Measurements from ENCODE around the gene CTBP2.

- TF ChIP-seq ZNF253 (CRISPR knock-in tag; IDR thresholded peaks at IDR 0.05; ENCODE audit: borderline replicate concordance) = no peak
- TF ChIP-seq MLX (CRISPR knock-in tag; IDR thresholded peaks at IDR 0.05) = no peak
- no peak for TF ChIP-seq RNF2 (conservative IDR thresholded peaks at IDR 0.05; ENCODE audit: low read depth)
- no peak for TF ChIP-seq BHLHE40 (IDR thresholded peaks at IDR 0.05; ENCODE audit: low read length)
- TF ChIP-seq POLR2A (IDR thresholded peaks at IDR 0.05; ENCODE audit: insufficient read depth in 1 of 2, low read depth in 2 of 2, low read length in 2 of 2) = no peak
- TF ChIP-seq ARNT (IDR thresholded peaks at IDR 0.05) = no peak
These were observed 142.6 kb downstream of the CTBP2 start for GRCh38 chr10:125017547-125018298.

Data from HepG2 (cell line).